Smooth muscle cell (in vitro differentiated cells): ENCODE results near the gene HIGD2A. TPM values are rescaled to one million over a fixed set of nuclear protein-coding genes. Genes with fewer than 3 reads are reported as not detected.
A peak's percentile ranks its signal among the peaks of the same experiment; 100 is the strongest.

Experiments used
- DNase-seq: peaks from one replicate; lab custom pipeline; 2025; ENCODE audit not compliant: unreplicated experiment; lab: John Stamatoyannopoulos, UW
- H2AFZ ChIP-seq: fragments of 200-600 bp; sonication (generic); 2 replicates; pipeline ENCODE4 v1.6.0; 2016; ENCODE audit warnings: antibody characterized with exemption, low read depth, mild to moderate bottlenecking
- H3F3A ChIP-seq: fragments of 200-600 bp; sonication (generic); 2 replicates; pipeline ENCODE4 v1.6.0; 2017; ENCODE audit warnings: antibody characterized with exemption, low read depth
- H3K27ac ChIP-seq: fragments of 200-600 bp; sonication (generic); 2 replicates; pipeline ENCODE4 v1.5.1; 2016; ENCODE audit warnings: low read depth, mild to moderate bottlenecking
- H3K27me3 ChIP-seq: fragments of 200-600 bp; sonication (generic); 2 replicates; pipeline ENCODE4 v1.6.1; 2016; ENCODE audit warnings: low read depth, mild to moderate bottlenecking
- H3K36me3 ChIP-seq: fragments of 200-600 bp; sonication (generic); 2 replicates; pipeline ENCODE4 v1.5.1; 2016; ENCODE audit warnings: low read depth
- H3K4me1 ChIP-seq: fragments of 200-600 bp; sonication (generic); 2 replicates; pipeline ENCODE4 v1.5.1; 2016; ENCODE audit warnings: low read depth
- H3K4me2 ChIP-seq: fragments of 200-600 bp; sonication (generic); 2 replicates; pipeline ENCODE4 v1.6.0; 2016; ENCODE audit warnings: mild to moderate bottlenecking
- H3K4me3 ChIP-seq: fragments of 200-600 bp; sonication (generic); 2 replicates; pipeline ENCODE4 v1.5.1; 2016; ENCODE audit warnings: mild to moderate bottlenecking
- H3K79me2 ChIP-seq: fragments of 200-600 bp; sonication (generic); 2 replicates; pipeline ENCODE4 v1.6.0; 2016; ENCODE audit warnings: low read depth, mild to moderate bottlenecking
- H3K9ac ChIP-seq: fragments of 200-600 bp; sonication (generic); 2 replicates; pipeline ENCODE4 v1.6.0; 2016; ENCODE audit warnings: low read depth
- H3K9me3 ChIP-seq: fragments of 200-600 bp; sonication (generic); replicated peaks from 2 replicates; pipeline ENCODE4 v1.5.1; 2016; ENCODE audit warnings: low read depth
- H4K20me1 ChIP-seq: fragments of 200-600 bp; sonication (generic); 2 replicates; pipeline ENCODE4 v1.6.0; 2016; ENCODE audit warnings: low read depth
- WGBS: methylation state at CpG from one replicate; pipeline ENCODE4 v1.1.7; 2016; ENCODE audit warnings: low lambda C conversion rate; 5-methylcytosine and 5-hydroxymethylcytosine counted together
- polyA plus RNA-seq: library from polyadenylated mRNA; unstranded; fragments of >200 nt; fragmentation: Nextera tagmentation; extraction: Ambion mirVana; gene quantifications from 2 replicates; pipeline ENCODE4 v1.2.1, GENCODE V29; 2016
- total RNA-seq: library from RNA; depleted of rRNA; stranded (reverse); fragments of >200 nt; gene quantifications from 2 replicates; pipeline ENCODE4 v1.2.3, GENCODE V29; 2014
- TF ChIP-seq, protein P1 (sequence below): fragments of 200-600 bp; sonication (generic); IDR thresholded peaks from 2 replicates; pipeline ENCODE4 v1.5.1; 2017; ENCODE audit warnings: borderline replicate concordance, mild to moderate bottlenecking, antibody characterized with exemption; ENCODE audit not compliant: insufficient read depth, poor library complexity, severe bottlenecking

HIGD2A gene
- total and polyA plus RNA-seq, 2 experiments from 2014 or later = 94.5 to 140 TPM

GRCh38 chr5:176386491-176386890 is 2.1 kb upstream of the HIGD2A start:
- 81% methylated on average over 1 of the region's 1 CpG for WGBS
- Histone ChIP-seq H3K4me3 (no peak overlapping the region), H3K79me2 (peaks cover 29% of the 10 kb centered on the region)

DNA sequence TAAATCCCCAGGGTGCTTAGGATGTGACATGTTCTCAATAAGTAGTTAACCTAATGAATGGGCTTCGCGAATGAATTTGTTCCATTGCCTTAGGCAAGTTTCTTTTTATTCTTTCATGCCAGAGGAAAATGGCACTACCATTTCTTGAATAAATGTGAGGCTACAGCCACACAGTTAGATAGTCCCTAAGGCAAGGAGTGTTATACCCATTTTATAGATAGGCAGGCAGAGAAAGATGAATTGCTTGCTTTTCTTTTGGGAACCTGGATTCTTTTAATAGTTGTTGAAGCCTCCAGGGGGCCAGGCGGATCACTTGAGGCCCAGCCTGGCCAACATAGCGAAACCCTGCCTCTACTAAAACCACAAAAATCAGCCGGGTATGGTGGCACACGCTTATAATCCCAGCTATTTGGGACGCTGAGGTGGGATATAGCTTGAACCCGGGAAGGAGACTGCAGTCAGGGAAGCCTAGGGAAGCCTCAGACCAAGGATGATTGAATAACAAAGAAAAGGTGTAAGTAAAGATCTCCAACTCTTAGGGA is 1.1 kb upstream of the HIGD2A start:
- WGBS = 34% methylated on average over 8 of the region's 8 CpGs
- Histone ChIP-seq H3K4me1 (peaks cover 14% of the 10 kb centered on the region), H3K36me3 (peaks cover 7% of the 10 kb centered on the region), H3K9ac (peak overlapping the region; percentile 78), H3K9me3 (no peaks in the 10 kb centered on the region), H3K4me3 (peak overlapping the region; percentile 64), H3K4me2 (peak overlapping the region; percentile 99), H3K27me3 (no peaks in the 10 kb centered on the region), H4K20me1 (no peaks in the 10 kb centered on the region), H3F3A (no peaks in the 10 kb centered on the region), H3K79me2 (peaks cover 29% of the 10 kb centered on the region), H3K27ac (peak overlapping the region; percentile 22), H2AFZ (no peak overlapping the region)
- DNase-seq = no peak
- TF ChIP-seq, protein P1, sequence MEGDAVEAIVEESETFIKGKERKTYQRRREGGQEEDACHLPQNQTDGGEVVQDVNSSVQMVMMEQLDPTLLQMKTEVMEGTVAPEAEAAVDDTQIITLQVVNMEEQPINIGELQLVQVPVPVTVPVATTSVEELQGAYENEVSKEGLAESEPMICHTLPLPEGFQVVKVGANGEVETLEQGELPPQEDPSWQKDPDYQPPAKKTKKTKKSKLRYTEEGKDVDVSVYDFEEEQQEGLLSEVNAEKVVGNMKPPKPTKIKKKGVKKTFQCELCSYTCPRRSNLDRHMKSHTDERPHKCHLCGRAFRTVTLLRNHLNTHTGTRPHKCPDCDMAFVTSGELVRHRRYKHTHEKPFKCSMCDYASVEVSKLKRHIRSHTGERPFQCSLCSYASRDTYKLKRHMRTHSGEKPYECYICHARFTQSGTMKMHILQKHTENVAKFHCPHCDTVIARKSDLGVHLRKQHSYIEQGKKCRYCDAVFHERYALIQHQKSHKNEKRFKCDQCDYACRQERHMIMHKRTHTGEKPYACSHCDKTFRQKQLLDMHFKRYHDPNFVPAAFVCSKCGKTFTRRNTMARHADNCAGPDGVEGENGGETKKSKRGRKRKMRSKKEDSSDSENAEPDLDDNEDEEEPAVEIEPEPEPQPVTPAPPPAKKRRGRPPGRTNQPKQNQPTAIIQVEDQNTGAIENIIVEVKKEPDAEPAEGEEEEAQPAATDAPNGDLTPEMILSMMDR = no peak

More at GRCh38 chr5:176386491-176386890, 2.1 kb upstream of the HIGD2A start:
- TF ChIP-seq, protein P1 = no peak
- Histone ChIP-seq H3K27ac (no peak overlapping the region), H2AFZ (no peak overlapping the region), H3K4me1 (peaks cover 14% of the 10 kb centered on the region), H3F3A (no peaks in the 10 kb centered on the region), H3K9ac (no peak overlapping the region), H3K27me3 (no peaks in the 10 kb centered on the region), H3K4me2 (peak overlapping the region; percentile 99), H3K36me3 (peaks cover 7% of the 10 kb centered on the region), H3K9me3 (no peaks in the 10 kb centered on the region), H4K20me1 (no peaks in the 10 kb centered on the region)
- DNase-seq = no peak

DNA sequence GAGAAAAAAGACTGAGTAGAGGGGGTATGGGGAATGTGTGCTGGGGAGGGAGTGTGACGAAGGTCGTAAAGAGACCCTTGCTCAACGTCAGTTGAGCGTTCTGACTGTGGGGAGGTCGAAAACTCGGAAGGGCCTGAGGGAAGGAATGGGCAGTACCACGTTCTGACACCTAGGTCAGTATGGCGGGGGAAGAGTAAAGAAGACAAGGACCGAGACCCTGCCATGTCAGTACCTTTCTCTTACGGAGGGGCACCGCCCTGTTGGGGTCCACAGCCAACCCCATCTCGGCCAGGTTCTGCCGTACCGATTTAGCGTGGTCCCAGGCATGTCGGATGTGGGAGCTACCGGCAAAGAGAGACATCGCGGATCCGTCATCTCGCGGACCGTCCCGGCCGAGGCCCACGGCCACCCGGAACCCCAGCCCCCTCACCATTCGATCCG is 528 bp upstream of the HIGD2A start:
- H3K4me3 ChIP-seq = peak overlapping the region; percentile 64
- peaks cover 29% of the 10 kb centered on the region for H3K79me2 ChIP-seq
- H2AFZ ChIP-seq = no peak overlapping the region
- H3K27me3 ChIP-seq = no peaks in the 10 kb centered on the region
- WGBS = 2% methylated on average over 29 of the region's 29 CpGs
- no peaks in the 10 kb centered on the region for H3F3A ChIP-seq
- peaks cover 7% of the 10 kb centered on the region for H3K36me3 ChIP-seq
- peak overlapping the region; percentile 99 for H3K4me2 ChIP-seq
- peaks cover 14% of the 10 kb centered on the region for H3K4me1 ChIP-seq
- DNase-seq = no peak
- H3K9me3 ChIP-seq = no peaks in the 10 kb centered on the region
- no peaks in the 10 kb centered on the region for H4K20me1 ChIP-seq
- peak overlapping the region; percentile 78 for H3K9ac ChIP-seq
- H3K27ac ChIP-seq = peak overlapping the region; percentile 22
- TF ChIP-seq, protein P1 = no peak
